Inferior parietal cortex (tissue), 1 donor: ENCODE measurements around the gene SENP1.

Source experiments
- DNase-seq: peaks from one replicate; pipeline ENCODE4 v3.0.0-alpha.2; 2016; ENCODE audit errors: extremely low spot score

SENP1 gene

GRCh38 chr12:48067250-48067938, 38.5 kb downstream of the SENP1 start:
- no peak for DNase-seq

- no peak for DNase-seq
These were observed 40.8 kb downstream of the SENP1 start for GRCh38 chr12:48065041-48065440.

DNA sequence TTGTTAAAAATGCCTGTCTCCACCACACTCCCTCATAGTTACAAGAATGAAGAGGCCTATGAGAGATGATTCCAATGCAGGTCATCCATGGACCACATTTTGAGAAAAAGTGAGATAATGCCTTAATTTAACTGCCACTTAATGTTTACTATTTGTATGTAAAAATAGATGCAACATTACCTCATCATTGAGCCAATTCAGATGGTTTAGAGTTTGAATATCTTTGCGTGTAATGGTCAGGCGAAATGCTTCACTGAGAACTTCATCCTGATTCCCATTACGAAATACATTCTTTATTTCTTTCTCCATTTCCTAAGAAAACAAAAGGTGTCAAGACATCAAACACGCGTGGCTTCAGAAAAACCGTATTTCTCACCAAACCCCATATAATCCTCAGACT, 42.3 kb downstream of the SENP1 start:
- no peak for DNase-seq

DNA sequence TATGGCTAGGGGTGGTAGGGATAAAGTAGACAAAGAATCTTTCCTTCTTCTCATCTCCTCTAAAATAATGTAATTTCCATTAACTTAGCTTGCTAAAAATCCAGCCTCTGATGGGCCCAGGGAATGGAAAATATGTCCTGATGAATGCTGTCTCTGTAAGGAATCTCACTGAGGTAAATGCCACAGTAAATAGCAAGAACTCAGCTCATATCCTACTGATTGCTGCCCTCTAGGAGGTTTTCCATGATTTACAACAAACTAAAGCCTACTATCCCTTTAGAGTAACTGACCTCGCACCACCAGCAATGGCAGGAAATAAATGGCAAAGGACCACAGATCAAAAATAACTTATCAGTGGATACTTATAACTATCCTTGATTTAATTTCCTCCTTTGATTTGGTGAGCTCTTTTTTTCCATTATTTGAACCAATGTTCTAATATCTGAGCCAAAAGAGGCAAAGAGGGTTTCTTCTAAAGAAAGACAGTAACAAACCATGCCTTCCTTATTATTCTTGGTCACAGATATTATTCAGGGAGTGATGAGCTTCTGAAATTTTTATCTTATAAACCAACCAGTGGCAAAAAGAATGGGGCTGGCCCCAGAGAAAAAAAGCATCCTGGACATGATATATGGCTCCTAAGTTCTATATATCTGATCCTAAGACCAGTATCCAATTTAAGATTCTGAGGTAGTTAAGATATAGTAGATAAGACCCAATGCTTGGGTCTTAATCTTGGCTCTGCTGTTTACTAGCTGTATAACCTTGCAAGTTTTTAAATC, 43.8 kb downstream of the SENP1 start:
- DNase-seq: no peak

- DNase-seq: no peak
These were observed 45.4 kb downstream of the SENP1 start for GRCh38 chr12:48060474-48060873.

- no peak for DNase-seq
These were observed 47.1 kb downstream of the SENP1 start for GRCh38 chr12:48058771-48059170.

- DNase-seq: no peak
These were observed 50.7 kb downstream of the SENP1 start for GRCh38 chr12:48054955-48055821.

DNA sequence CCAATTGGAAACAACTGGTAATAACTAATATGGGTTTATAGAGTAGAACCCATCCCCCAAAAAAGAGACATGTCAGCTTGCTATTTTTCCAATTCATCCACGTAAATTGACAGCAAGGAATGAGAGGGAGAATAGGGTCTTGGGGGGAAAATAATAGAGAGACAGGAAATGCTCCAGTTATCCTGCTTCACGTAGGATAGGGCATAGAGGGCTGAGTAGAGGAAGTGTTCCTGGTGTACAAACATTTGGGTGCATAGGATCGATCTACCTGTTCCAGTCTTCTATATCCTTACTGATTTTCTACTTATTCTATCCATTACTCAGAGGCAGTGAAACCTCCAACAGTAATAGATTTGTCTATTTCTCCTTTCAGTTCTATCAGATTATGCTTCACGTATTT, 52.0 kb downstream of the SENP1 start:
- no peak for DNase-seq

DNA sequence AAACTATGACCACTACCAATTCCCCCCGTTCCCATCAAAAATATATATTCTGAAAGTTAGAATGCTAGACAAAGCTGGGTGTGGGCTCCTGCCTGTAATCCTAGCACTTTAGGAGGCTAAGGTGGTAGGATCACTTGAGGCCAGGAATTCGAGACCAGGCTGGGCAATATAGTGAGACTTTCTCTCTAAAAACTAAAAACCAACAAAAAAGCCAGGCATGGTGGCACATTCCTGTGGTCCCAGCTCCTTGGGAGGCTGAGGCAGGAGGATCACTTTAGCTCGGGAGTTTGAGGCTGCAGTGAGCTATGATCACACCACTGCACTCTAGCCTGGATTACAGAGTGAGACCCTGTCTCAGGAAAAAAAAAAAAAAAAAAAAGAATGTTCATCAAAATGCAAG, 52.8 kb downstream of the SENP1 start:
- DNase-seq: no peak

- DNase-seq: no peak
These were observed 54.2 kb downstream of the SENP1 start for GRCh38 chr12:48051681-48052080.

- DNase-seq: no peak
These were observed 55.7 kb downstream of the SENP1 start for GRCh38 chr12:48050174-48050573.

- DNase-seq: no peak
These were observed 59.8 kb downstream of the SENP1 start for GRCh38 chr12:48045965-48046518.

GRCh38 chr12:48045061-48045846, 60.6 kb downstream of the SENP1 start:
- no peak for DNase-seq

- DNase-seq: no peak
These were observed 61.5 kb downstream of the SENP1 start for GRCh38 chr12:48044396-48044795.

- no peak for DNase-seq
These were observed 62.1 kb downstream of the SENP1 start for GRCh38 chr12:48043771-48044170.

DNA sequence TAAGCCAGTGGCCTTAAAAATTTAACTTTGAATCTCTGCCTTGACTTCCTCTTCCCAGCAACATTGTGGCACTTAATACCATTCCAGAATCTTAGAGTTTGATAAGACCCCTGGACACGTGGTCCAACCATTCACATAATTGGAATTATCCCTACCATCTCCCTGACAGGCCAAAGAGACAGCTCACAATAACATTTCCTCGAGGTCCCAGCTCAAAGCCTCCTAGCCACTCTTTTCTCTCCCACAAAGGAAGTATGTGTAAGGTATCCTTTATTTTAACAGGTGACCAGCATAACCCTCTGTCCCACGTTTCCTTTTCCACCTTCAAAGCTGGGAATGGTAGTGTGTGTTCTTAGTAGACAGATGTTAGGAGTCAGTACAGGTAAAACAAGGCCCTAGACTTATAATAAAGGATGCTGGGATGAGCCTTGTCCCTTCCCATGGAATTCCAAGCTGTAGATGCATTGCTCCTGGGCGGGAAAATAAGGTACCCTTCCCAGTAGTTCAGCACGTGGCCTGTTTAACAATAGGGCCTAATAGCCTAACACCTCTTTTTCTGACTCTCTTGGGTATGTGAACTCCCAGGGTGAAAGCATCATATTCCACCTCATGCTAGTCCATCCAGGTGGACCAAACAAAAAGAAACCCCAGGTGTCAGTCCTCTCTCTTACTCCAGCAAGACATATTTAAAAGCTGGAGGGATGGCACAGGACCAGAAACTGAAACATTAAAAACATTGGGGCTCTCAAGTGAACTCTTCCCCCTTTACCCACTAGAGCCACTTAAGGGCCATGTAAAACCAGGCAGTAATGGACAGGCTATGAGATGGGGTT, 64.1 kb downstream of the SENP1 start:
- no peak for DNase-seq

DNA sequence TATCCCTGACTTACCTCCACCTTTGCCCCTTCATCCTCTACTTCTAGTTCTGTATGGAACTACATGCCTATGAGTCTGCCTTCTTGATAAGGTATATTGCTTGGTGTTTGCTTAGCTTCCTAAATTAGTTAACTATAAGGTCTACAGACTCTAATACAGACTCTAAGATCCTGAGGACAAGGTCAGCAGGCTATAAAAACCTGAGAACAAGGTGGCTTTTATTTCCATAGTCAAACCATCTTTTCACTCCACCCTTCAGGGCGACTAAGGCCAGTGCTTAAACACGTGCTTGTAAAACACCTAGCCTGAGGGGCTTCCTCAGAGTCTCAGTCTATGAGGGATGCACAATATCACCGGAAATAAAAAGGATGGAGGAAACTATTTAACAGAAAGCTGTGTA, 65.5 kb downstream of the SENP1 start:
- no peak for DNase-seq

- DNase-seq: no peak
These were observed 66.7 kb downstream of the SENP1 start for GRCh38 chr12:48039151-48039550.

- DNase-seq: no peak
These were observed 67.8 kb downstream of the SENP1 start for GRCh38 chr12:48038085-48038484.

- DNase-seq: no peak
These were observed 68.5 kb downstream of the SENP1 start for GRCh38 chr12:48037267-48037915.
